Neuronal stem cell (in vitro differentiated cells): ENCODE measurements around the gene LIPA.
"Not testable (repeated sequence)": the region's sequence is repeated elsewhere in the genome, so short reads cannot be mapped to it uniquely, and the experiment has no call there.

Source experiments
- DNase-seq: peaks from one replicate; pipeline ENCODE4 v3.0.0-alpha.2; 2013; ENCODE audit warnings: low spot score
- H2AFZ ChIP-seq: one replicate; pipeline ENCODE4 v1.6.1; 2013; ENCODE audit warnings: mild to moderate bottlenecking, low read length, inconsistent platforms
- H2AK5ac ChIP-seq: 2 replicates; pipeline ENCODE4 v1.6.1; 2013; ENCODE audit warnings: low read depth, mild to moderate bottlenecking, inconsistent platforms, low read length, moderate library complexity, mixed read lengths
- H2BK120ac ChIP-seq: 2 replicates; pipeline ENCODE4 v1.6.1; 2013; ENCODE audit warnings: low read depth, mild to moderate bottlenecking, inconsistent platforms, low read length, moderate library complexity, mixed read lengths
- H2BK12ac ChIP-seq: one replicate; pipeline ENCODE4 v1.6.1; 2013; ENCODE audit warnings: low read length, inconsistent platforms
- H2BK15ac ChIP-seq: 2 replicates; pipeline ENCODE4 v1.6.1; 2013; ENCODE audit warnings: mild to moderate bottlenecking, low read length, inconsistent platforms, mixed read lengths
- H2BK5ac ChIP-seq: one replicate; pipeline ENCODE4 v1.6.1; 2013; ENCODE audit warnings: inconsistent platforms, mild to moderate bottlenecking, low read length, moderate library complexity
- H3K14ac ChIP-seq: one replicate; pipeline ENCODE4 v1.6.1; 2013; ENCODE audit warnings: low read length, inconsistent platforms
- H3K18ac ChIP-seq: 2 replicates; pipeline ENCODE4 v1.6.1; 2013; ENCODE audit warnings: low read length, inconsistent platforms
- H3K23ac ChIP-seq: 2 replicates; pipeline ENCODE4 v1.6.1; 2013; ENCODE audit warnings: low read depth, mild to moderate bottlenecking, mixed read lengths, low read length, inconsistent platforms; ENCODE audit not compliant: poor library complexity
- H3K27ac ChIP-seq: replicated peaks from 3 replicates; pipeline ENCODE4 v1.5.1; 2013; ENCODE audit warnings: low read length, inconsistent platforms
- H3K27me3 ChIP-seq, 3 experiments: 2 replicates each; pipeline ENCODE4 v1.6.1; 2013; ENCODE audit warnings: low read length in 3 of 3, mild to moderate bottlenecking in 2 of 3, inconsistent platforms in 1 of 3, low read depth in 1 of 3, mixed read lengths in 1 of 3, moderate library complexity in 1 of 3; ENCODE audit not compliant: control insufficient read depth in 3 of 3, insufficient read depth in 3 of 3
- H3K36me3 ChIP-seq, 2 donors: replicated peaks in 1 of 2; 2 replicates each; pipeline ENCODE4 v1.6.1; 2013; ENCODE audit warnings: low read length in 2 of 2; ENCODE audit not compliant: control insufficient read depth in 2 of 2, insufficient read depth in 2 of 2
- H3K4ac ChIP-seq: 2 replicates; pipeline ENCODE4 v1.6.1; 2013; ENCODE audit warnings: inconsistent platforms, mild to moderate bottlenecking, low read length, moderate library complexity
- H3K4me1 ChIP-seq, 2 donors: 1 replicate in 1 of 2; 2 replicates in 1 of 2; pipeline ENCODE4 v1.6.1; 2013; ENCODE audit warnings: low read length in 2 of 2, low read depth in 1 of 2; ENCODE audit not compliant: control insufficient read depth in 2 of 2, insufficient read depth in 1 of 2
- H3K4me2 ChIP-seq: one replicate; pipeline ENCODE4 v1.6.1; 2013; ENCODE audit warnings: mild to moderate bottlenecking, low read length, inconsistent platforms; ENCODE audit not compliant: insufficient read depth, poor library complexity, severe bottlenecking
- H3K4me3 ChIP-seq, 2 donors: 2 replicates each; pipeline ENCODE4 v1.5.1; 2013; ENCODE audit warnings: low read length in 2 of 2, mild to moderate bottlenecking in 2 of 2, inconsistent platforms in 1 of 2, moderate library complexity in 1 of 2
- H3K79me1 ChIP-seq: one replicate; pipeline ENCODE4 v1.6.1; 2013; ENCODE audit warnings: low read depth, mild to moderate bottlenecking, inconsistent platforms, low read length, moderate library complexity
- H3K9ac ChIP-seq: one replicate; pipeline ENCODE4 v1.6.1; 2013; ENCODE audit warnings: mild to moderate bottlenecking, low read depth, low read length, inconsistent platforms; ENCODE audit not compliant: poor library complexity
- H3K9me3 ChIP-seq, 2 donors: replicated peaks in 1 of 2; 2 replicates each; pipeline versions ENCODE3 to v1.6.1; 2013; ENCODE audit warnings: low read length in 2 of 2, mild to moderate bottlenecking in 2 of 2, inconsistent platforms in 1 of 2, low read depth in 1 of 2, mixed read lengths in 1 of 2, moderate library complexity in 1 of 2; ENCODE audit not compliant: control insufficient read depth in 2 of 2, insufficient read depth in 1 of 2
- H4K8ac ChIP-seq: one replicate; pipeline ENCODE4 v1.6.1; 2013; ENCODE audit warnings: low read depth, mild to moderate bottlenecking, inconsistent platforms, low read length, moderate library complexity
- H4K91ac ChIP-seq: one replicate; pipeline ENCODE4 v1.6.1; 2013; ENCODE audit warnings: low read length, low read depth, mild to moderate bottlenecking, inconsistent platforms; ENCODE audit not compliant: poor library complexity
- WGBS, 2 donors: extraction: QIAGEN DNeasy Blood & Tissue Kit; methylation state at CpG; one replicate each; pipeline ENCODE4 v1.1.7; 2013; ENCODE audit warnings: missing lambda C conversion rate in 2 of 2, mixed read lengths in 1 of 2; ENCODE audit not compliant: insufficient read length in 2 of 2, insufficient replicate concordance in 1 of 2; ENCODE audit errors: extremely low coverage in 2 of 2; 5-methylcytosine and 5-hydroxymethylcytosine counted together

LIPA gene

DNA sequence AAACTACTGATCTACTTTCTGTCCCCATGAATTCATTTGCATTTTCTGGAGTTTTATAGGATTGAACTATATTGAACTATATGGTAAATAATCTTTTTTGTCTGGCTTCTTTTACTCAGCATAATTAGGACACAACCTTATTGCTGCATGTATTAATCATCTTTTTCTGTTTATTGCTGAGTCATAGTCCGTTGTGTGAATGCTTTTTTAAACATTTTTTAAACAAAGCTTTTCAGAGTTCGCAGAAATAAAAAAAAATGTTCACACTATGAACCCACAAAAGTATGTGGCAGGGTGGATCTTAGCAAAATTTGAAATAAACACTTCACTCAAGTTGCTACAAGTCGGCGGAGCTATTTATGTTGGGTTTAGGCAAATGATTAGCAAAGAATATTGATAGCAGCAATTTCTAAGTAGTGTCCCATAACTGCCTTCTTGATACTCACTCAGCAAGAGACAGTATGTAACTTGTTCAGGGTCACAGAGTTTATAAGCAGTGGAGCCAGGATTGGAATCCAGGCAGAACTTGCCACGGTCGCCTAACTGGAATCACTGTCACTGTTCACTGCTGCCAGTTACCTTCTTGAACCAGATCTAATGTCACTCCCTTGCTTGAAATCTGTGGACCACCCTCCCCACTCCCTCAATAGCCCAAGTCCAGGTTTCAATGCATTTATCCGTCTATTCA is 50.1 kb downstream of the LIPA start:
- no peak overlapping the region for H3K4me3 ChIP-seq
- H3K9me3 ChIP-seq, result no peaks in the 10 kb centered on the region
- no peak overlapping the region for H2BK15ac ChIP-seq
- H4K91ac ChIP-seq, result no peak overlapping the region
- H3K9ac ChIP-seq, result no peak overlapping the region
- H3K23ac ChIP-seq, result no peak overlapping the region
- H2BK5ac ChIP-seq, result no peak overlapping the region
- WGBS, 2 donors, result no CpG with 5 or more reads among the region's 7 CpGs
- no peak overlapping the region for H2BK120ac ChIP-seq
- DNase-seq, result no peak
- peaks cover 0 to 57% (median 13%) of the 10 kb centered on the region in 3 experiments for H3K27me3 ChIP-seq
- no peak overlapping the region for H2BK12ac ChIP-seq
- H3K36me3 ChIP-seq, result no peaks in the 10 kb centered on the region
- no peak overlapping the region for H3K27ac ChIP-seq
- H2AFZ ChIP-seq, result no peak overlapping the region
- H3K4me2 ChIP-seq, result no peak overlapping the region
- no peak overlapping the region for H3K4ac ChIP-seq
- no peak overlapping the region for H3K14ac ChIP-seq
- H3K4me1 ChIP-seq, result peaks cover 0 to 2% of the 10 kb centered on the region in 2 donors
- no peak overlapping the region for H2AK5ac ChIP-seq
- no peak overlapping the region for H4K8ac ChIP-seq
- no peak overlapping the region for H3K18ac ChIP-seq
- no peaks in the 10 kb centered on the region for H3K79me1 ChIP-seq

DNA sequence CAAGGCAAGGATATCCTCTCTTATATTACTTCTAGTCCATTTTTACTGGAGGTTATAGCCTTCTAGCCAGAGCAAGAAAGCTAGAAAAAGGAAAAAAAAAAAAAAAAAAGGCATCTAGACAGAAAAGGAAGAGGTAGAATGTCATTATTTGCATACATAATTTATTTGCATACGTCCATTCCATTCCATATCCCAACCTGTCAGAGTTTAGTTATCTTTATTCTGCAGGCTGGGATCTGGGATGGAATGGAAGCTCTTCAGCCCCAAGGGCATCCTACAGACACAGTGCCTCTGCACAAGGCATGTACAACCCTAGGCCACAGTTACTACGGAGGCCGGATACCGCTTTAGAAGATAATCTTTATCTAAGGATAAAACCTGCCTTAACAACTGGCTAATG is 54.1 kb downstream of the LIPA start:
- peaks cover 0 to 18% (median 0%) of the 10 kb centered on the region in 3 experiments for H3K27me3 ChIP-seq
- no peak overlapping the region for H2BK5ac ChIP-seq
- DNase-seq, result no peak
- no peak overlapping the region for H2AK5ac ChIP-seq
- H3K14ac ChIP-seq, result no peak overlapping the region
- no peak overlapping the region for H2AFZ ChIP-seq
- WGBS, 2 donors, result no CpG with 5 or more reads among the region's 4 CpGs
- H3K4me1 ChIP-seq, result no peaks in the 10 kb centered on the region
- no peak overlapping the region for H3K23ac ChIP-seq
- no peaks in the 10 kb centered on the region for H3K79me1 ChIP-seq
- no peak overlapping the region for H3K27ac ChIP-seq
- H3K9ac ChIP-seq, result no peak overlapping the region
- no peak overlapping the region for H3K18ac ChIP-seq
- H3K4me3 ChIP-seq, result no peak overlapping the region
- no peak overlapping the region for H4K8ac ChIP-seq
- no peak overlapping the region for H3K4me2 ChIP-seq
- no peak overlapping the region for H2BK12ac ChIP-seq
- no peak overlapping the region for H4K91ac ChIP-seq
- no peak overlapping the region for H2BK15ac ChIP-seq
- no peaks in the 10 kb centered on the region for H3K9me3 ChIP-seq
- no peaks in the 10 kb centered on the region for H3K36me3 ChIP-seq
- H3K4ac ChIP-seq, result no peak overlapping the region
- H2BK120ac ChIP-seq, result no peak overlapping the region

DNA sequence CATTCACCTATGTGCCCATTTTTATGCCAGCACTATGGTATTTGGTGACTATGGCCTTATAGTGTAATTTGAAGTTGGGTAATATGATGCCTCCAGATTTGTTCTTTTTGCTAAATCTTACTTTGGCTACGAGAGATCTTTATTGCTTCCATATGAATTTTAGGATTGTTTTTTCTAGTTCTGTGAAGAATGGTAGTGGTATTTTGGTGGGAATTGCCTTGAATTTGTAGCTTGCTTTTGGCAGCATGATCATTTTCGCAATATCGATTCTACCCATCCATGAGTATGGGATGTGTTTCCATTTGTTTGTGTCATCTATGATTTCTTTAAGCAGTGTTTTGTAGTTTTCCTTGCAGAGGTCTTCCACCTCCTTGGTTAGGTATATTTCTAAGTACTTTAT is 60.3 kb downstream of the LIPA start:
- not testable (repeated sequence) for H3K23ac ChIP-seq, H3K18ac ChIP-seq, H4K91ac ChIP-seq, H2BK120ac ChIP-seq, H3K4me1 ChIP-seq, H3K9me3 ChIP-seq, H3K36me3 ChIP-seq, H3K14ac ChIP-seq, H3K4ac ChIP-seq, H3K79me1 ChIP-seq, H3K27ac ChIP-seq, H2BK15ac ChIP-seq, H2BK5ac ChIP-seq, H2AK5ac ChIP-seq, H2BK12ac ChIP-seq, H3K9ac ChIP-seq, DNase-seq, H3K27me3 ChIP-seq, H3K4me3 ChIP-seq, H4K8ac ChIP-seq, H3K4me2 ChIP-seq, H2AFZ ChIP-seq
- WGBS, 2 donors, result no CpG with 5 or more reads among the region's 3 CpGs

DNA sequence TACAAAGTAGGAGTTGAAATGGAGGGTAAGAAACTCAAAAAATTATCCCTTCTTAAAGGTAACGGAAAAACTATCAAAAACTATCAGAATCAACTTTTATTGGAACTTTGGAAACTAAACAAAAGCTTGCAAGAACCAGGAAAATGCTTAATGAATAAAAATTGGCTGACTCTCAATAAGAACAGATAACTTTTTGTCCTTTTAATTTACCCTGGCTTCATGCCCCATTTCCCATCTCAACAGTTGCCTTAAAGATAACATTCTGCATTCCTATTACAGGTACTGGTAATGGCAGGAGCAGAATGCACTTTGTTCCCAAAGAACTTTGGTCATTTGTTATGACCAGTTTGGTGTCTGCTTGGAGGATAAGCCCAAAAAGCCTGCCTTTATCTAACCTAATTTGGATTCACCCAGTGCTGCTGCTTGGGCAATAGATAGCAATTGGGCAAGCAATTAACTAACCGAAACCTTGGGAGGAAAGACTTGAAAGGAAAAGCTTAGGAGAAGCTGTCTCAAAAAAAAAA is 62.3 kb downstream of the LIPA start:
- Histone ChIP-seq H2AK5ac (no peak overlapping the region), H2BK12ac (no peak overlapping the region), H4K91ac (no peak overlapping the region), H3K27ac (no peak overlapping the region), H2AFZ (no peak overlapping the region), H3K14ac (no peak overlapping the region), H3K9ac (no peak overlapping the region), H3K27me3 (no peaks in the 10 kb centered on the region), H3K18ac (no peak overlapping the region), H2BK5ac (no peak overlapping the region), H3K79me1 (no peaks in the 10 kb centered on the region), H2BK15ac (no peak overlapping the region), H4K8ac (no peak overlapping the region), H3K4me3 (no peak overlapping the region), H3K9me3 (no peaks in the 10 kb centered on the region), H3K4me2 (no peak overlapping the region), H3K4me1 (no peaks in the 10 kb centered on the region), H3K36me3 (no peaks in the 10 kb centered on the region), H2BK120ac (no peak overlapping the region), H3K23ac (no peak overlapping the region), H3K4ac (no peak overlapping the region)
- WGBS, 2 donors, result no CpG with 5 or more reads among the region's 2 CpGs
- no peak for DNase-seq
